GM19099 (cell line): ENCODE measurements around the gene NPDC1.

Experiments used
- POLR2A ChIP-seq: IDR thresholded peaks from 3 replicates; pipeline ENCODE4 v1.6.1; 2011; ENCODE audit warnings: low read depth; ENCODE audit not compliant: insufficient read length; ENCODE audit errors: extremely low read depth

NPDC1 gene

DNA sequence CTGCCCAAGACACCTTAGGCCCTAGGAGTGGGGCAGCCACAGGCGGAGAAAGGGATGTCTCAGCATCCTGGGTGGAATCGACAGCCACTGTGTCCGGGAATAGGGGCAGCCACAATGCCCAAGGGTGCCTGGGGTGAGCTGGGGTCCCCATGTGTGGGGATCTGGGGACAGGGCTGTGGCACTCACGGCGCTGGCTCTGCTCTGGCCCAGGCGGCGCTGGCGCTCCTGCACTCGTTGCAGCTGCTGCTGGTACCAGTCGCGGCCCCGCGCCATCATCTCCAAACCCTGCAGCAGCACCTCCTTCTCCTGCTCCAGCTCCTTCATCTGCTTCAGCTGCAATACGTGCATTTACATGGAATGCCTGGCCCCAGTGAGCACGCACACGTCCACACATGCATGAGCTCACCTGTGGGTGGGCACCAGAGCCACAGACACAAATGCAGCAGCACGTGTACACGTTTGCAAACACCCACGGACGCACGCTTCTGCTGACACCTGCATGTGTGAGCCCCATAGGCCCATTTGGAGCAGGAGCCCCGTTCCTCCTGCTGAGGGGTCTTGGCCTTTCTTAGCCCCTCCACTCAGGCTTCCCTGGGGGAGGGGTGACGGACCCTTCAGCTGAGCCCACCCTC, 19.5 kb upstream of the NPDC1 start:
- no peak for TF ChIP-seq POLR2A

DNA sequence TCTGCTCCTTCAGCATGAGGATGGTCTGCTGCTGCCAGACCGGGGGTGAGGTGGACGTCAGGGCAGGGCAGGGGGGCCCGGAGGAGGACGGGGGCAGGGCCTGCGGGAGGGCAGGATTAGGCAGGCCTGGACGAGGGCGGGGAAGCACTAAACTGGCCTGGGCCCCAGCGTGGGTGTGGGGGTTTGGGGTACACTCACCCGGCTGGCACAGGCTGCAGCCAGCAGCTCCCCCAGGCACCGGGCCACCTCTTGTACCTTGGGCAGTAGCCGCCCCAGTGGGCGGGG, 18.8 kb upstream of the NPDC1 start:
- no peak for TF ChIP-seq POLR2A

DNA sequence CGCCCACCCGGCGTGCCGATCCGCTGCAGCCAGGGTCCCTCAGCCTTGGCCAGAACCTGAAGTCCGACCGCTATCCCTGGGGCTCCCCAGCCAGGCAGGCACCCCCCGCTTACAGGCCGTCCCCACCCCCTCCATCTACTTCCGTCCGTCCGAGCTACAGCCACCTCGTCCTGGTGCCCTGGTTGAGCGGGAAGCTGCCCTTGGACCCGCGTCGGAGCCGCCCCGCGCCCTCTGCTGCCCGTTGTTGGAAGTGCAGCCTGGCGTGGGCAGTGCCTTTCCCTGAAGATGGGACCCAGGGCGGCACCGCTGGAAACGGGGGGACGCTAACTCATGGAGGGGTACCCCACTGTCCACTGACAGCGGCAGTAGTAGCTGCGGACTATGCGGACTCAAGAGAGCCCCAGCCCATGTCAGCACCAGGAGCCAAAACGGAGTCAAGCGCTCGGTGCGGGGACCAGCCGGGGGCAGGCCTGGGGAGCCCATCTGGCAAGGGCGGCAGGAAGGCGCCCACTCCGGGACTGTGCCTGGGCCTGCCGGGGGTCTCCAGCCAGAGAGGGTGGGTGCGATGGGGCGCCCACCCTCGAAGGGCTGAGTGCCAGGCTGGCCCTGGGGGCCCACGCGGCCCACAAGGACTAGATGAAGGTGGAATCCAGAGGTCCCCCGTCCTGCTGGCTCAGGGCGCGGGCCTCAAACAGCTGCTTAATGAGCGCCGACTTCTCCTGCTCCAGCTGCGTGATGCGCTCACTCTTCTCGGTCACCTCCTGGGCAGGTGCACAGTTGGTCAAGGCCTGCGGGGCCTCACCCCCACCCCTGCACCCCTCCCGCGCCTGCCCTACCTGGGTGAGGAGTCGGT, 18.3 kb upstream of the NPDC1 start:
- no peak for TF ChIP-seq POLR2A

DNA sequence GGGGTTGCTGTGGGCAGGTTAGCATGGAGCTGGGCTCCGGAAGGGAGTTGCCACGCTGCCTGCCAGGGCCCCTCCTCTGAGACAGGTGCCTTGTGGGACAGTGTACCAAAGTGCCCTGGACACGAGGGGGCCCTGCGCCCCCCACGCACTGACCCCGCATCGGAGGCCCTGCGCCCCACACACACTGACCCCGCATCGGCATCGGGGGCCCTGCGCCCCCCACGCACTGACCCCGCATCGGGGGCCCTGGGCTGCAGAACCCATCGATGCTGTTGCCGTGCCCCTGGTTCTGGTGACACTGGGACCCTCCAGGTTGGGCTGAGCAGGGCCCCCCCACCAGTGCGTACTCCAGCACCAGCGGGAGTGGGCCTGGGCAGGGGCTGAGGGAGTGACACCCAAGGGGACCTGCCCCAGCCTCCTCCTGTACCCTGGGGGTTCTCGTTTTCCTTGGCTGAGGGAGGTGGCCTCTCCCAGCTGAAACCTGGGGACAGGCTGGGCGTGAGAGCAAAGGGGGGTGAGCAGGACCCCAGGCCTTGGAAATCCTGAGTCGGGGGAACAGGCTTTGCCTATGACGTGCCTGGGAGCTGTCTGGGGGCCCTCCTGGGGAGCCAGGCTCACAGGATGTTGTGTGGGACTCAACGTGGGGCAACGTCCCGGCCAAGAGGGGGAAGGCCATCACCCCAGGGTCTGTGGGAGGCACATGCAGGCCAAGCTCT, 17.5 kb upstream of the NPDC1 start:
- no peak for TF ChIP-seq POLR2A

DNA sequence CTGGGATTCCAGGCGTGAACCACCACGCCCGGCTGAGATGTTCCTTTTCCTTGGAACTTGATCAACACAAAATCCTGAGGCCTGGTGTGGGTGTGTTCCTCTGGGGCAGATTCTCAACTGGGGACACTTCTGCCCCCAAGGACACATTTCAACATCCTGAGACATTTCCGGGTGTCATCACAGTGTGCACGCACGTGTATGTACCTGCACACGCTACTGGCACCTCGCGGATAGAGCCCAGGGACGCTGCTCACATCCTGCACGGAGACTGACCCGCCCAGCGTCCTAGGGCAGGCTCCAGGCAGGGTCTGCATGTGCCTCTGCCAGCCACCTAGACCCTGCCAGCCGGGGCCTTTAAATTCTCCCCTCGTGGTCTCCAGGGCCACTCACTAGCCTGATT, 16.4 kb upstream of the NPDC1 start:
- TF ChIP-seq POLR2A, result no peak

DNA sequence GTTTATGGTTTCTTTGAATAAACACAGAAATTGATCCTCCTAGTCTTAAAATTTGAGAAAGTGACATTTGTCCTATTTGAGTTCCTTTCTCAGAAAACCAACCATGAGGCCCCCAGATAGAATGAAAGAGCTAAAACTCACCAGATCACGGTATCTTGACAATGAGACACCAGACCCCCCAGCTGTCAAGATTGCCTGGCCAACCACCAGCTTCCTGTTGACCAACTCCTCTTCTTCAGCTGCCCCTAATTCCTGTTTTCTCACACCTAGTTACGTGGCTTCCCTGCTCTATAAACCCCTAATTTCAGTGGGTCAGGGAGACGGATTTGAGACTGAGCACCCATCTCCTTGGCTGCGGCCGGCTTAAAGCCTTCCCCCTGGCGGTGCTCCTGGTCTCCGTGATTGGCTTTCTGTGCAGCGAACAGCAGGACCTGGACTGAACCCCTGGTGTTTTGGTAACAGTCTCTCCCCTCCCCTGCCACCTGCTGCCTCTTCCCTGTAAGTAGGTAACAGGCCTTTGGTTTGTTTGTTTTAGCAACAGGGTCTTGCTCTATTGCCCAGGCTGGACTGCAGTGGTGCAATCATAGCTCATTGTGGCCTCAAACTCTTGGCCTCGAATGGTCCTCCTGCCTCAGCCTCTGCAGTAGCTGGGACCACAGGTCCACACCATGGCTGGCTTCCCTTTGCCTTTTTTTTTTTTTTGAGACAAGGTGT, 12.7 kb upstream of the NPDC1 start:
- no peak for TF ChIP-seq POLR2A

DNA sequence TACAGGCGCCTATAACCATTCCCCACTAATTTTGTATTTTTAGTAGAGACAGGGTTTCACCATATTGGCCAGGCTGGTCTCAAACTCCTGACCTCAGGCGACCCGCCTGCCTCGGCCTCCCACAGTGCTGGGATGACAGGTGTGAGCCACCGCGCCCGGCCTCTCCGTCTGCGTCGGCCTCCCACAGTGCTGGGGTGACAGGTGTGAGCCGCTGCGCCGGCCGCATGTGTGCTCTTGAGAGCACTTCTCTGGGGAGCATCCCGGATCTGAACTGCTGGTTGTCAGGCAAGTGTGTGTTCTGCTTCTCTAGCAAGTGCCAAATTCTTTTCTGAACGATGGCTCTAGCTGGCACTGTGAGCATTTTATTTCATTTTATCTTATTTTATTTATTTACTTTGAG, 11.6 kb upstream of the NPDC1 start:
- TF ChIP-seq POLR2A, result no peak

DNA sequence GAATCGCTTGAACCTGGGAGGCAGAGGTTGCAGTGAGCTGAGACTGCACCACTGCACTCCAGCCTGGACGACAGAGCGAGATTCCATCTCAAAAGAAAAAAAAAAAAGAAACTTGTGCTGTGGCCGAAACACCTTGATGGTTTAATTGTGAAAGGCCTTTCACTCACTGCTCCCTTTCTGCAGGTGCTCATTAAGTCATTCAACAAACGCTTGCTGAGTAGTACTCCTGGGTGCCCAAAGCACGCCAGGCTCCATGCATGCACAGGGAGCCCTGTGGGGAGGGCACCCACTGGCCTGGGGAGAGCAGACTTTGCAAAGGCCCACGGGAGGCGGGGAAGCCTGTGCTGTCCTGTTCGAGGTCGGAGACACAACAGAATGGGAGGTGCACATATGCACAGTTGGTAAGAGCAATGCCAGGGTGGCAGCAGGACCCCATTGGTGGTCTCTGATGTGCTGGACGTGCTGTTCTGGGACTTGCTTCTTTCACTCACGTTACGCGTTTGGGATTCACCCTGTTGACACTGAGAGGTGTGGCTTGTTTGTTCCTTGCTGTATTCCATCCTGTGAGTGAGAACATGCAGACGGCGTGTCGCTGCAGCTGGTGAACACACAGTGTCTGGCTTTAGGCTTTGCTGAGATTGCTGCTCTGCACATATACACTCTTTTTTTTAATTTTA, 10.9 kb upstream of the NPDC1 start:
- TF ChIP-seq POLR2A, result no peak

DNA sequence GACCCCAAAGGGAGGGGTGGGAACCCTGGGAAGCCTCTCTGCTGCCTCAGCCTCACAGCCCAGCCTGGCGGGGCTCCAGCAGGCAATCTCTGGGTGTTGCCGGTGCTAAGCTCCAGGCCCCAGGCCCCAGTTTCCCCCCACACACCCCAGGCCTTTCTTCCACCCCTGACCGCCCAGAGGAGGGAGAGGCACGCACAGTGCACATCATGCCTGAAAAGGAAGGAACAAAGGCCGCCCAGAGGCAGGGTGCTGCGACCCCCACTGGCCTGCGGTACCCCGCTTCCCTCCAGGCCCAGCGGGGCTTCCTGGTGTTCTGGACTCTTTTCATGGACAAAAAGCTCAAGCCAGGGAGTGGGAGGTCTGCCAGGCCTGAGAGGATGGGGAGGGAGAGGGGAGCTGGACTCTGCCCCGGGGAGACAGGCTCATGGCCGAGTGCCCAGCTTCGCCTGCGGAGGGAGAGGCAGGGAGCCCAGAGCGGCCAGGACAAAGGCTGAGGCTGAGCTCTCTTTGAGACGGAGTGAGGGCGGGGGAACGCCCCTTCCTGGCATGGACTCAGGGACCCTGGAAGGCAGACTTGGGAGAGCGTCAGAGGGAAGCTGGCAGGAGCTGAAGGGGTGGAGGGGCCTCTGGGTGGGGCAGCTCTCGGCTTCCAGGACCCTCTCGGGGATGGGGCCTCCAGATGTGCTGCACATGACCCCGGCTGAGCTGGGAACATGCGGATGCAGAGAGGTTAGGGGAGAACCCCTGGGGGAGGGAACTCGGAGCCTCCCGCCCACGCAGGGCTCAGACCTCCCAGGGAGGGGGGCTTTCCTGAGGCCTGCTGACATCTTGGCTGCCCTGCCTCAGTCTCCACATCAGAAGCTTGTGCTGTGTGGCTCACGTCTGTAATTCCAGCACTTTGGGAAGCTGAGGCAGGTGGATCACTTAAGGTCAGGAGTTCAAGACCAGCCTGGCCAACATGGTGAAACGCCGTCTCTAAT, 9.7 kb upstream of the NPDC1 start:
- no peak for TF ChIP-seq POLR2A

DNA sequence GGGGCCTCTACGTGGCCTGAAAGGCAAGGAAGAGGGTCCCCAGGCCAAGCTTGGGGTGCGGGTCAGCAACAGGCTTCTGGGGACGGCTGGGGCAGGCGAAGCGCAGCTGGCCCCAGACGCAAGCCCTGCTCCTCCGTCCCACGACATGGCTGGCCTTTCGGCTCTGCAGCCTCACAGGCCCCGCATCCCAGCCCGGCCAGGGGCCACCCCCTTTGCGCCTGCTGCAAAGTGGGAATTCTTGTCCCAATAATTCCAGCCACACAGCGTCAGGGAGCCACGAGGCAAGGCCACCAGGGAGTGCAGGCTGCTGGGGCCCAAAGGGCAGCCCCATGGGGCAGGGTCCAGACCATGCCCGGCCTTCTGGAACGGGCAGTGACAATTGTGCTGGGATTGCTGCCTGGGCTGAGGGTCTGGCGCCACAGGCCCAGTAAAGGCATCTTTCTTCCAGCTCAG, 9.0 kb upstream of the NPDC1 start:
- no peak for TF ChIP-seq POLR2A

DNA sequence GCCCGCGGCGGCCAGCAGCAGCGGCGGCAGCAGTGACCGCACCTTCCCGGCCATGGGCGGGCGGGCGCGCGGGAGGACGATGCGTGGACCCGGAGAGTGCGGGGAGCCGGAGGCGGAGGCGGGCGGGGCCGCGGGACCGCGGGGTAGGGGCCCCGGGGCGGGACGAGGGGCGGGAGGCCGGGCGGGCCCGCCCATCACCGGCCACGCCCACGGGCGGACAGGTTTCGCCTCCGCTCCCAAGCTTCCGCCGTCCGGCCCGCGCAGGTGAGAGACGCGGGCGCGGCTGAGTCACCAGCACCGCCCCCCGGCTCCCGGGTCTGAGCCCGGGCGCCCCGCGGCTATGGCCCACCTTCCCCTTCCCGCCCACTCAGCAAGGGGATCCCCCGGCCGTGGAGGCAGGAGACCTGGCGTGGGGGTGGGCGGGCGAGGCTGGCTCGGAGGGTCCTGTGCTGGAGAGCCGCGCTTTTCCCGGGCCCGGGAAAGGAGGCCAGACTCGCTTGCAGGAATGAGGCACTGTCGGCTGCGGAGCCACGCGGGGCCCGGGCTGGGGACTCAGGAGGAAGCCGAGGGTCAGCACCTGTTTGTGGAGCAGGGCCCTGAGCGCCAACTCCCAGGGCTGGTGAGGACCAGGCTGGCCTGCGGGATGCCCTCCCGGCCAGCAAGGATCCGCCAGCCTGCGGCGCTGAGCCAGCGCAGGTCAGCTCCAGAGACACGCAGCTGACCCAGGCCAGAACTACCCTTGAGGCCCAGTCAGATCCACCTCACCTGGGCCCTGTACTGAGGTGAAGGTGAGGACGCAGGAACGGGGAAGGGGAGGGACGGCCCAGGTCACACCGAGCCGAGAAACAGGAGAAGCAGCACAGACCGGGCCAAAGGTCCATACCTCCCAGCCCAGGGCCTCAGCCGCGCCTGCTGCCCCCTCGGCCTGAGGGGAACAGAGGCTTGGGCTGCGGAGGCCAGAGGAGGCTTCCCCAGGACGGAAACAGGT, 8.3 kb upstream of the NPDC1 start, which contains the start of gene ENTPD2:
TSS of gene ENTPD2 (minus strand) at position 118 of the 988 bp plus-strand sequence. CDS start at position 54, 64 bp downstream.
- no peak for TF ChIP-seq POLR2A

DNA sequence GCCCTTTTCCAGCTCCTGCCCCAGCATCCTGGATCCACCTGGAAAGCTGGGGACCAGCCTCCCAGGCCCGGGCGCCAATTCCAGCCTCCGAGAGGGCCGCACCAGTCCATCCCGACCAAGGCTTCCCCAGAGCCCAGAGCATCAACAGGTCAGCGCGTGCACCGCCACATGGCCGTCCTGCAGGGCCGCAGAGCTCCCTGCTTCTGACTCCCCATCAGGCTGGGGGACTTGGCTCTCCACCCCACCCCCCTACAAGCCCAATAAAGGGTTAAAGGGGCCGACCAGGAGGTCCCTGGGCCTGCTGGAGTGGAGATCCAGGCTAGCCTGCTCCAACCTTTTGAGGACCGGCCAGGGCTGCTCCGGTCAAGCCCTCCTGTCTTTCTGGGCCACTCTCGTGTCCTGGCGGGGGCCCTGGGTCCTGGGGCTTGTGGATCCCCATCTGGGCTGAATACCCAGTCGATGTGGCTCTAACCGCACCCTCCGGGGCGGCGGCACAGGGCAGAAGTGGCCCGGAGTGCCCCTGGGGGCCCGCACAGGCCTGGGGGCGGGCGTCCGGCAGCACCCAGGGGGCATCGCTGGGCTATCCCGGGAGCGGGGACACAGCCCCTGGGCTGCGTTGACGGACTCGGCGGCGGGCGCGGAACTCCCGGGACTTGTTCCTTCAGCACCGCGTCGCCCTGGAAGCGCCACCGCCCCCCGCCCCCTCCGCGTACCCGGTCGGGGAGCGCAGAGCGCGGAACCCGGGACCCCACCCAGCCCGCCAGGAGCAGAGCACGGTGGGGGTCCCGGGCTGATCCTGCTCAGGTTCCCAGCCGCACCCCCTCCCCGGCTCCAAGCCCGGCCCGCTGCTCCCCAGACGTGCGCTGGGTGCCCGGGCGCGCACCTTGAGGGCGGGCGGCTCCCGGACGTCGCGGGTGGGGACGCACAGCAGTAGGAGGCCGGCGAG, 7.3 kb upstream of the NPDC1 start:
- no peak for TF ChIP-seq POLR2A

DNA sequence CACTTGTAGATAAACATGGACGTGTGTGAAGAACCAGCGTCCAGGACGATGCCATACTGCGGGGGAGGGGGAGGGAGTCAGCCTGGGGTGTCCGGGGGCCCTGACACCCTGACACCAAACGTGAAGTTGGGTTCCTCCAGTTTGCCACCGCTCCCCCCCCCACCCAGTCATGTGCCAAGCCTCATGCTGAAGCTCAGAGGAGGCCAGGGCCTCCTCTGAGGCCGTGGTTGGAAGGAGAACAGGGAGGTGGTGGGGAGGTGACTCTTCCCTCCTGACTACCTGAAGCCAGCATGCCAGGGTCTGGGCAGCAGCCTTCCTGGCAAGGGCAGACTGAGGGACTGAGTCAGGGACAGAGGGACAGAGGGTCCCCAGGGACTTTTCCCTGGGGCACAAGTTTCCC, 6.3 kb upstream of the NPDC1 start:
- TF ChIP-seq POLR2A, result no peak
